ENCODE results near the gene ADAM12.

DNA sequence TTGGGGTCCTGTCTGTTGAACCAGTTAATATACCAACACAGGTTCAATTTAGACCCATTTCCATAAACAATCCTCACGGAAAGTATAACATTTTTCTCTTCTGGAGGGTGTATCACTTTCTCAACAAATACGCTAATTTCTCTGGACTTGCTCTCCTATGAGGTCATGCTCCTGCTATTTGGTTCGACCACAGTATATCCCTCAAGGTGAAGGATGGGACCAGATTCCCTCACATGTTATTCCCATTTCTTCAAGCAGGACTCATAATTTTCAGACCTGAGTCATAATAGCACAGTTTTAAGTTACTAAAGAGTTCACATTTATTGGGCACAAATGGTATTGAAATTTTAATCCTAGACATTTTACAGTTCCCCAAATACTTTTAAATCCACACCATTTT is 57.2 kb downstream of the ADAM12 start:
- TF ChIP-seq POLR2AphosphoS5 (IDR thresholded peaks at IDR 0.05; ENCODE audit: low read depth, low read length) = no peak
- TF ChIP-seq POLR2A (IDR thresholded peaks at IDR 0.05; ENCODE audit: low read depth, low read length) = no peak
- TF ChIP-seq TAF1 (IDR thresholded peaks at IDR 0.05; ENCODE audit: low read depth, low read length) = no peak
- no peak for TF ChIP-seq SPI1 (IDR thresholded peaks at IDR 0.05; ENCODE audit: low read depth, low read length)
- TF ChIP-seq POU2F2 (IDR thresholded peaks at IDR 0.05; ENCODE audit: low read depth, low read length) = no peak

Data from GM12891 (cell line).